SK-N-SH (cell line): ENCODE measurements around the gene ID1. TPM values are rescaled to one million over a fixed set of nuclear protein-coding genes. Genes with fewer than 3 reads are reported as not detected.

Source experiments
- CHD2 ChIP-seq: fragments of 150-350 bp; IDR thresholded peaks from 2 replicates; pipeline ENCODE4 v1.6.1; 2018; ENCODE audit warnings: low read length; ENCODE audit not compliant: partially characterized antibody
- CTCF ChIP-seq: fragments of 200-600 bp; sonication (generic); IDR thresholded peaks from 2 replicates; pipeline ENCODE4 v1.6.1; 2017; ENCODE audit warnings: antibody characterized with exemption, mild to moderate bottlenecking, moderate library complexity
- EP300 ChIP-seq, 2 experiments: IDR thresholded peaks; 2 replicates each; pipeline versions ENCODE4 v1.4.0 to v1.6.1; 2012; ENCODE audit warnings: borderline replicate concordance in 1 of 2, low read depth in 1 of 2, low read length in 1 of 2
- FOSL2 ChIP-seq: IDR thresholded peaks from 2 replicates; pipeline ENCODE4 v1.4.0; 2012; ENCODE audit warnings: low read depth, mild to moderate bottlenecking, moderate library complexity, borderline replicate concordance
- FOXM1 ChIP-seq: IDR thresholded peaks from 2 replicates; pipeline ENCODE4 v1.4.0; 2012; ENCODE audit warnings: low read depth, mild to moderate bottlenecking
- GABPA ChIP-seq: IDR thresholded peaks from 2 replicates; pipeline ENCODE4 v1.4.0; 2012; ENCODE audit warnings: low read depth, mild to moderate bottlenecking
- GATA2 ChIP-seq: sonication (generic); formaldehyde crosslinking; IDR thresholded peaks from 2 replicates; pipeline ENCODE4 v1.5.0; 2020; ENCODE audit warnings: mild to moderate bottlenecking, missing genetic modification reagents
- IRF3 ChIP-seq: fragments of 150-350 bp; IDR thresholded peaks from 2 replicates; pipeline ENCODE4 v1.6.1; 2016; ENCODE audit warnings: mild to moderate bottlenecking, low read depth, low read length
- JUND ChIP-seq: IDR thresholded peaks from 2 replicates; pipeline ENCODE4 v1.4.0; 2012
- MEF2A ChIP-seq: IDR thresholded peaks from 2 replicates; pipeline ENCODE4 v1.4.0; 2012; ENCODE audit warnings: low read depth, borderline replicate concordance
- NFIC ChIP-seq: IDR thresholded peaks from 2 replicates; pipeline ENCODE4 v1.4.0; 2012; ENCODE audit warnings: borderline replicate concordance
- PBX3 ChIP-seq: IDR thresholded peaks from 2 replicates; pipeline ENCODE4; 2012
- POLR2AphosphoS5 ChIP-seq: IDR thresholded peaks from 2 replicates; pipeline ENCODE4 v1.6.1; 2012; ENCODE audit warnings: low read depth, low read length
- REST ChIP-seq: IDR thresholded peaks from 2 replicates; pipeline ENCODE4 v1.6.1; 2012; ENCODE audit warnings: mild to moderate bottlenecking, low read depth, low read length, moderate library complexity
- SMC3 ChIP-seq: IDR thresholded peaks from 2 replicates; pipeline ENCODE4 v1.6.1; 2012; ENCODE audit warnings: low read depth, low read length, improper control_type of control experiment
- TAF1 ChIP-seq: IDR thresholded peaks from 2 replicates; pipeline ENCODE4 v1.6.1; 2012; ENCODE audit warnings: low read depth, mild to moderate bottlenecking, low read length, moderate library complexity, borderline replicate concordance
- TCF12 ChIP-seq: IDR thresholded peaks from 2 replicates; pipeline ENCODE4 v1.4.0; 2012
- USF1 ChIP-seq: IDR thresholded peaks from 2 replicates; pipeline ENCODE4 v1.4.0; 2012; ENCODE audit warnings: low read depth, borderline replicate concordance
- YY1 ChIP-seq: IDR thresholded peaks from 2 replicates; pipeline ENCODE4 v1.4.0; 2012; ENCODE audit warnings: low read depth, mild to moderate bottlenecking
- ZBTB33 ChIP-seq: IDR thresholded peaks from 2 replicates; pipeline ENCODE4 v1.4.0; 2012; ENCODE audit warnings: low read depth, borderline replicate concordance
- polyA plus RNA-seq, 3 experiments: library from polyadenylated mRNA; depleted of rRNA; stranded (reverse); fragments of >200 nt; gene quantifications; 2 replicates each; pipeline ENCODE4 v1.2.3, GENCODE V29; 2012

The ID1 gene
- polyA plus RNA-seq, 1 of the 3 experiments (the other 2 are of a cell fraction), result 493 TPM

GRCh38 chr20:31560746-31561598 is 44.1 kb upstream of the ID1 start (continued):
- TF ChIP-seq PBX3, result peak; percentile 53
- TF ChIP-seq TAF1, result no peak
- TF ChIP-seq IRF3, result no peak
- no peak for TF ChIP-seq YY1
- TF ChIP-seq GATA2 (CRISPR knock-in tag), result no peak
- TF ChIP-seq EP300 (IDR thresholded peaks at IDR 0.05; ENCODE audit: borderline replicate concordance in 1 of 2, low read depth in 1 of 2, low read length in 1 of 2), result peak in 1 of 2 experiments; percentile 89; a peak in 2 of 4 replicates
- TF ChIP-seq SMC3, result no peak
- TF ChIP-seq CHD2, result no peak
- no peak for TF ChIP-seq POLR2AphosphoS5
- no peak for TF ChIP-seq USF1
- TF ChIP-seq GABPA, result no peak; the same call in 1 of the 2 replicates
- TF ChIP-seq JUND, result peak; percentile 94
- TF ChIP-seq MEF2A, result no peak; the same call in 1 of the 2 replicates
- no peak for TF ChIP-seq CTCF
- peak; percentile 86 for TF ChIP-seq NFIC
- no peak for TF ChIP-seq ZBTB33
- TF ChIP-seq TCF12, result peak; percentile 90
- TF ChIP-seq FOXM1, result peak; percentile 45; the same call in 1 of the 2 replicates
- TF ChIP-seq FOSL2, result peak; percentile 99
- TF ChIP-seq REST, result peak; percentile 27; the same call in 1 of the 2 replicates
